AG04450 (cell line): ENCODE data around the gene TMPRSS6. TPM values are rescaled to one million over a fixed set of nuclear protein-coding genes. Genes with fewer than 3 reads are reported as not detected.

Experiments used
- CTCF ChIA-PET: fragments of 300-600, 350-600 bp; formaldehyde crosslinking; extraction: SDS; loops from one replicate; lab custom pipeline; 2022; ENCODE audit warnings: antibody characterized with exemption, inconsistent platforms; lab: Charles Lee
- POLR2A ChIA-PET: fragments of 350-600 bp; formaldehyde crosslinking; extraction: SDS; loops from one replicate; lab custom pipeline; 2021; ENCODE audit warnings: antibody characterized with exemption, inconsistent platforms; lab: Yijun Ruan, JAX
- DNase-seq: peaks from one replicate; pipeline ENCODE4 v3.0.0-alpha.2; 2011; ENCODE audit warnings: low read depth, low spot score
- H3K27ac ChIP-seq: one replicate; pipeline ENCODE4 v1.5.1; 2012; ENCODE audit warnings: low read depth, low read length, control low read depth
- H3K27me3 ChIP-seq: one replicate; pipeline ENCODE4 v1.6.0; 2012; ENCODE audit warnings: low read length; ENCODE audit not compliant: control insufficient read depth, insufficient read depth
- H3K4me3 ChIP-seq: 2 replicates; pipeline ENCODE4 v1.5.1; 2011; ENCODE audit warnings: mild to moderate bottlenecking, low read depth, low read length, control low read depth
- H3K9me3 ChIP-seq: 2 replicates; pipeline ENCODE4 v1.5.1; 2012; ENCODE audit warnings: low read length; ENCODE audit not compliant: control insufficient read depth, insufficient read depth
- polyA plus RNA-seq: library from polyadenylated mRNA; depleted of rRNA; stranded (reverse); fragments of >200 nt; gene quantifications from 2 replicates; pipeline ENCODE4 v1.2.3, GENCODE V29; 2011
- TF ChIP-seq, protein P1 (sequence below): IDR thresholded peaks from 2 replicates; pipeline ENCODE4 v1.5.1; 2011; ENCODE audit warnings: low read depth, low read length, control low read depth, inconsistent platforms

TMPRSS6 gene
- polyA plus RNA-seq, 1 experiment = not detected

- no peak for DNase-seq
- CTCF ChIA-PET = interaction anchor here (0.9 kb wide), 1 partner anchor 19 kb away, joined by 3 read pairs; no protein-coding TSS in a partner anchor
- Histone ChIP-seq H3K27ac (no peak overlapping the region), H3K27me3 (no peaks in the 10 kb centered on the region), H3K4me3 (no peak overlapping the region), H3K9me3 (no peaks in the 10 kb centered on the region; the same call in 1 of the 2 replicates)
- TF ChIP-seq, protein P1, sequence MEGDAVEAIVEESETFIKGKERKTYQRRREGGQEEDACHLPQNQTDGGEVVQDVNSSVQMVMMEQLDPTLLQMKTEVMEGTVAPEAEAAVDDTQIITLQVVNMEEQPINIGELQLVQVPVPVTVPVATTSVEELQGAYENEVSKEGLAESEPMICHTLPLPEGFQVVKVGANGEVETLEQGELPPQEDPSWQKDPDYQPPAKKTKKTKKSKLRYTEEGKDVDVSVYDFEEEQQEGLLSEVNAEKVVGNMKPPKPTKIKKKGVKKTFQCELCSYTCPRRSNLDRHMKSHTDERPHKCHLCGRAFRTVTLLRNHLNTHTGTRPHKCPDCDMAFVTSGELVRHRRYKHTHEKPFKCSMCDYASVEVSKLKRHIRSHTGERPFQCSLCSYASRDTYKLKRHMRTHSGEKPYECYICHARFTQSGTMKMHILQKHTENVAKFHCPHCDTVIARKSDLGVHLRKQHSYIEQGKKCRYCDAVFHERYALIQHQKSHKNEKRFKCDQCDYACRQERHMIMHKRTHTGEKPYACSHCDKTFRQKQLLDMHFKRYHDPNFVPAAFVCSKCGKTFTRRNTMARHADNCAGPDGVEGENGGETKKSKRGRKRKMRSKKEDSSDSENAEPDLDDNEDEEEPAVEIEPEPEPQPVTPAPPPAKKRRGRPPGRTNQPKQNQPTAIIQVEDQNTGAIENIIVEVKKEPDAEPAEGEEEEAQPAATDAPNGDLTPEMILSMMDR = no peak
- POLR2A ChIA-PET = no interaction called here
Observed at GRCh38 chr22:37025500-37026070, 83.9 kb downstream of the TMPRSS6 start.

- no peak overlapping the region for H3K4me3 ChIP-seq
- H3K27ac ChIP-seq = no peak overlapping the region
- TF ChIP-seq, protein P1 = no peak
- ChIA-PET POLR2A (no interaction called here), CTCF (no interaction called here)
- no peaks in the 10 kb centered on the region for H3K27me3 ChIP-seq
- H3K9me3 ChIP-seq = no peaks in the 10 kb centered on the region; the same call in 1 of the 2 replicates
- DNase-seq = no peak
Observed at GRCh38 chr22:37024339-37025157, 85.0 kb downstream of the TMPRSS6 start.

GRCh38 chr22:37023743-37024338, 85.7 kb downstream of the TMPRSS6 start:
- POLR2A ChIA-PET = no interaction called here
- Histone ChIP-seq H3K4me3 (no peak overlapping the region), H3K27me3 (no peaks in the 10 kb centered on the region), H3K9me3 (no peaks in the 10 kb centered on the region; the same call in 1 of the 2 replicates), H3K27ac (no peak overlapping the region)
- CTCF ChIA-PET = no interaction called here
- TF ChIP-seq, protein P1 = no peak
- DNase-seq = no peak

GRCh38 chr22:37022483-37023337, 86.8 kb downstream of the TMPRSS6 start:
- POLR2A ChIA-PET = no interaction called here
- CTCF ChIA-PET = interaction anchor here (1.3 to 5.0 kb wide), 3 partner anchors 9 to 24 kb away, joined by 4 to 36 read pairs (median 6); no protein-coding TSS in a partner anchor
- no peak for DNase-seq
- Histone ChIP-seq H3K27ac (no peak overlapping the region), H3K9me3 (no peaks in the 10 kb centered on the region; the same call in 1 of the 2 replicates), H3K4me3 (no peak overlapping the region), H3K27me3 (no peaks in the 10 kb centered on the region)
- TF ChIP-seq, protein P1 = no peak
